Measurements from ENCODE around the gene CHAC1.

The CHAC1 gene

DNA sequence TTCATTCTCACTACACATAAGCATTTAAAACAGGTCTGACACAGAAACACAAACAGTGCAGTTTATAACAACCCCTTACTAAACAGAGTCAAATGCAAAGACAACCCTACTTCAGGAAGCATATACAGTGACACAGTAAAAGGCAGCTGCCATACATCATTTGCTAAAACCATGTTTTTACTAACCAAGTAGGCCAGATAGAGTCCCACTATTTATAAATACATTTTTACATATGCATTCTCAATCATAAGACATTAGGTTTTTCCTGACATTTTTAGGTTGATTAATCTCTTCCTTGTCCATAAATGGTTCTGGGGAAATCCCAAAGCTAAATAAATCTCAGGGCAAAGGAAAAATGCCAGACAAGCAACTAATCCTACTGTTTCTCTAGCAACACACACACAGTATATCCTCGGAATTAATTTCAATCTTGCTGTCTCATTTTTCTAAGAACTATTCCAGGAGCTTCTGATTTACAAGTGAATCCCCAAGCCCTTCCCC is 39.0 kb downstream of the CHAC1 start:
- DNase-seq (ENCODE audit: extremely low spot score), result no peak
- TF ChIP-seq, protein P1, sequence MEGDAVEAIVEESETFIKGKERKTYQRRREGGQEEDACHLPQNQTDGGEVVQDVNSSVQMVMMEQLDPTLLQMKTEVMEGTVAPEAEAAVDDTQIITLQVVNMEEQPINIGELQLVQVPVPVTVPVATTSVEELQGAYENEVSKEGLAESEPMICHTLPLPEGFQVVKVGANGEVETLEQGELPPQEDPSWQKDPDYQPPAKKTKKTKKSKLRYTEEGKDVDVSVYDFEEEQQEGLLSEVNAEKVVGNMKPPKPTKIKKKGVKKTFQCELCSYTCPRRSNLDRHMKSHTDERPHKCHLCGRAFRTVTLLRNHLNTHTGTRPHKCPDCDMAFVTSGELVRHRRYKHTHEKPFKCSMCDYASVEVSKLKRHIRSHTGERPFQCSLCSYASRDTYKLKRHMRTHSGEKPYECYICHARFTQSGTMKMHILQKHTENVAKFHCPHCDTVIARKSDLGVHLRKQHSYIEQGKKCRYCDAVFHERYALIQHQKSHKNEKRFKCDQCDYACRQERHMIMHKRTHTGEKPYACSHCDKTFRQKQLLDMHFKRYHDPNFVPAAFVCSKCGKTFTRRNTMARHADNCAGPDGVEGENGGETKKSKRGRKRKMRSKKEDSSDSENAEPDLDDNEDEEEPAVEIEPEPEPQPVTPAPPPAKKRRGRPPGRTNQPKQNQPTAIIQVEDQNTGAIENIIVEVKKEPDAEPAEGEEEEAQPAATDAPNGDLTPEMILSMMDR (IDR thresholded peaks at IDR 0.05; ENCODE audit: control extremely low read depth, extremely low read depth, low read depth, missing control alignments), result no peak
- POLR2A ChIA-PET, result no interaction called here
- CTCF ChIA-PET, result interaction anchor here (1.0 to 4.0 kb wide), 6 partner anchors 11 to 86 kb away, joined by 3 to 17 read pairs (median 4); no protein-coding TSS in a partner anchor

DNA sequence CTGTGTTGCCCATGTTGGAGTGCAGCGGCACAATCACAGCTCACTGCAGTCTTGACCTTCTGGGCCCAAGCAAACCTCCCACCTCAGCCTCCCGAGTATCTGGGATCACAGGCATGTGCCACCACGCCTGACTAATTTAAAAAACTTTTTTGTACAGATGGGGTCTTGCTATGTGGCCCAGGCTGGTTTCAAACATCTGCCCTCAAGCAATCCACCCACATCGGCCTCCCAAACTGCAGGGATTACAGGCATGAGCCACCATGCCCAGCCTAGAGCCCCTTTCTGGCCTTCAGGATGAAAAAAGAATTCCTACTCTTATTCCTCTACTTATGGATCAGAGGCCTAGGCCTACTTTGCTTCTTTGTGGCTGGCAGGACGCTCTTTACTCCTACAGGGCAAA is 39.6 kb downstream of the CHAC1 start:
- no peak for DNase-seq (ENCODE audit: extremely low spot score)
- CTCF ChIA-PET, result interaction anchor here (1.1 to 4.0 kb wide), 3 partner anchors 11 to 87 kb away, joined by 3 to 17 read pairs (median 4); no protein-coding TSS in a partner anchor
- TF ChIP-seq, protein P1 (IDR thresholded peaks at IDR 0.05; ENCODE audit: control extremely low read depth, extremely low read depth, low read depth, missing control alignments), result no peak
- POLR2A ChIA-PET, result no interaction called here

DNA sequence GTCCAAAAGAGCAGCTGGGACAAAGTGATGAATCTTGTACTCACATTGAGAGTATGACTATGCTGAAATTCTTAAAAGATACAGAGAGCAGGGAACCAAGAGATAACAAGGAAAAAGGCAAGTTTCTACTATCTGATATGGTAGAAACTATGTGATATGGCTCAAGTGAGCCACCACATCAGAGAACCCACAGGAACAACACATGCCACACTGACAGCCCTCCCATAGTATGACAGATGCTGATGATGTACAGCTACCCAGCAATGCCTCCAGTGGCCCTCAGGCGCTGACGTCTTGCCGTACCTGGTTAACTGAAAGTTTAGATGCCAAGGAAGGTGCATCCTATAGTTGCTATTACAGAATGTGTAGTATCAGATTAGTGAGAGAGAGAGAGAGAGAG is 42.4 kb downstream of the CHAC1 start:
- CTCF ChIA-PET, result interaction anchor here (1.4 kb wide), 1 partner anchor 65 kb away, joined by 3 read pairs; no protein-coding TSS in a partner anchor
- no peak for DNase-seq (ENCODE audit: extremely low spot score)
- POLR2A ChIA-PET, result no interaction called here
- TF ChIP-seq, protein P1 (IDR thresholded peaks at IDR 0.05; ENCODE audit: control extremely low read depth, extremely low read depth, low read depth, missing control alignments), result no peak

DNA sequence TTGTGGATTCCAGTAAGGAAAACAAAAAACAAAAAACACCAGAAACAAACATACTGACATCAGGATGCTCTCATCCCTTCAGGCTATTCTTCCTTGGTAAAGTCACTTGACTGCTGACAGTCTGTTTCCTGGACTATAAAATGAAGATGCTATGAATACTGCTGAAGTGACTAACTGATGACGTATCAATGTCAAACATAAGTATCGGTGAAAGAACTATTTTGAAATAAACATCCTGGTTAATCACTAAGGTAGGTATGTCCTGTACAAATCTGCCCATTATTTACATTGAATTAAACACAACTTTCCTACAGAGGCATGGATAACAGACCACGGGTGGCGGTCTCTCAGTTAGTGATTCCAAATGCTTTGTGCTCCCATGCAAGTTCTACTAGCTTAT is 45.9 kb downstream of the CHAC1 start:
- TF ChIP-seq, protein P1 (IDR thresholded peaks at IDR 0.05; ENCODE audit: control extremely low read depth, extremely low read depth, low read depth, missing control alignments), result no peak
- no peak for DNase-seq (ENCODE audit: extremely low spot score)
- ChIA-PET POLR2A (no interaction called here), CTCF (interaction anchor here (1.1 kb wide), 2 partner anchors 16 to 96 kb away, joined by 3 read pairs; no protein-coding TSS in a partner anchor)

DNA sequence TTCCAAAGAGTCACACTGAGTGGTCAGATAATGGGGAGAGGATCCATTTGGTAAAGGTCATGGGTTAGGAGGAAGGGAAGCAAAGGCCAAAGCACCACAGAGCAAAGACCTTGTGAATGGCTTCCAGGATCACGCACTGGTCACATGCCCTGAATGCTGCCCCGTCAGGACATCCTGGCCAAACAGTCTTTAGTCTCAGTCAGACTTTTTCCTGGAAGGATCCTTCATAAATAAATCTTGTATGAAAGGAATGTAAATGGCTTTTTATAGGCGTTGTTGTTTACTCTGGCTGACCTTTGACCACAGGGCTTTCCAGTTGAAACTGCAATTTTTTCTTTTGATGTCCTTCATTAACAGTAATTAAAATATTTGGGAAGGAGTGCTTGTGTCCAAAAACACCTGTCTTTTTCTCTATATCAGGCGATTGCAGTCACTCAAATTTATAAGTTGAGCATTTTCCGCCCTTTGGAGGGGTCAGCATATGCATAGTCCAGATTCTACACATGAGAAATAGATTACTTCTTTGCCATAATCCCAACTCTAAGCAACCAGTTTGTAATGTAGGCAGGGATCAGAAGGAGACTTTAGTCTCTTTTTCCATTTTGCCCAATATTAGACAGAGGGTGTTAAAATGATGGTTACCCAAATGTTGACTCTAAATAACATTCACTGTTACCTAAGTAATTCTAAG is 48.4 kb downstream of the CHAC1 start:
- TF ChIP-seq, protein P1 (IDR thresholded peaks at IDR 0.05; ENCODE audit: control extremely low read depth, extremely low read depth, low read depth, missing control alignments), result no peak
- POLR2A ChIA-PET, result no interaction called here
- no peak for DNase-seq (ENCODE audit: extremely low spot score)
- CTCF ChIA-PET, result interaction anchor here (1.0 to 1.6 kb wide), 2 partner anchors 61 to 95 kb away, joined by 3 to 4 read pairs; no protein-coding TSS in a partner anchor

DNA sequence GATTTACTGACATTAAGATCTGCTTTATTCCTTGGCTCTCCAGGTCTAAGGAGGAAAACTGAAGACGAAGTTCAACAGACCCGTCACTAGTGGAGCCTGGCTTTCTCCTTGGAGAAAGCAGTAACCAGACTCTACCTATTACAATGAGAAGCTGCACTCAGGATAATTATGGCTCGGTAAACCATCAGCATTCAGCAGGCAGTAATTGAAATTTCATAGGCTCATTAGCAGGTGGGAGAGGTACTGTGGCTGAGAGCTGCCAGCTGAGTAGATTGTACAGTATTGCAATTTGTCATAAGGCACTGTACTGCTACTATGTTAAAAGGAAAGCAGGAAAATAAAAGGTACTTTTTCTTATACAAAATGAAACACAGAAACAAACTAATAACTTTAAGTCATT is 51.2 kb downstream of the CHAC1 start:
- TF ChIP-seq, protein P1 (IDR thresholded peaks at IDR 0.05; ENCODE audit: control extremely low read depth, extremely low read depth, low read depth, missing control alignments), result no peak
- ChIA-PET POLR2A (no interaction called here), CTCF (interaction anchor here (1.2 to 2.7 kb wide), 2 partner anchors 10 to 62 kb away, joined by 6 to 8 read pairs; no protein-coding TSS in a partner anchor)
- no peak for DNase-seq (ENCODE audit: extremely low spot score)
